HG02678 (cell line): ENCODE measurements around the gene WWP2.
A peak's percentile ranks its signal among the peaks of the same experiment; 100 is the strongest.
"Not testable (repeated sequence)": the region's sequence is repeated elsewhere in the genome, so short reads cannot be mapped to it uniquely, and the experiment has no call there.

Experiments
- ATAC-seq: cut with Tn5 transposase; IDR thresholded peaks from one replicate; pipeline ENCODE4 v1.9.1; 2021; ENCODE audit warnings: mild to moderate bottlenecking, moderate library complexity; ENCODE audit not compliant: unreplicated experiment

WWP2 gene

GRCh38 chr16:69793526-69793925 lies 31.4 kb downstream of the WWP2 start:
- no peak for ATAC-seq

GRCh38 chr16:69794486-69794885 lies 32.4 kb downstream of the WWP2 start:
- ATAC-seq, result no peak

GRCh38 chr16:69796285-69797118 lies 34.4 kb downstream of the WWP2 start:
- no peak for ATAC-seq

- ATAC-seq, result no peak
Observed at GRCh38 chr16:69798466-69798865, 36.3 kb downstream of the WWP2 start.

GRCh38 chr16:69799611-69800031 lies 37.5 kb downstream of the WWP2 start:
- no peak for ATAC-seq

DNA sequence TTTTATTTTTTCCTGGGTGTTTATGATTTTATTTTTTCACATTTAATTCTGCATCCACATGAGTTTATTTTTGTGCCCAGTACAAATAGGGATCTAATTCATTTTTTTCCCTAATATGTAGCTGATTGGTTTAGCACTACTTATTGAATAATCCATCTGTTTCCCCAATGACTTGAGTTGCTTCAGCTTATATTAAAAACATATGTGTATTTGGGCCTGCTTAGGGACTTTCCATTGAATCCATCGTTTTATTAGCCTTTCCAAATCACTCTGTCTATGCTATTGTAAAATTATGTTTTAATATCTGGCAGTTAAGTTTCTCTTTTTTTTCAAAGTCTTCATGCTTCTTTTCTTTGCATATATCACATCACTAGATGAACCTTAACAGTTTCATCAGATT lies 42.2 kb downstream of the WWP2 start:
- ATAC-seq, result no peak

GRCh38 chr16:69806776-69807175 lies 44.6 kb downstream of the WWP2 start:
- not testable (repeated sequence) for ATAC-seq

GRCh38 chr16:69812688-69813014 lies 50.5 kb downstream of the WWP2 start:
- no peak for ATAC-seq

GRCh38 chr16:69814078-69814477 lies 51.9 kb downstream of the WWP2 start:
- ATAC-seq, result no peak

GRCh38 chr16:69814561-69814960 lies 52.4 kb downstream of the WWP2 start:
- ATAC-seq, result no peak

DNA sequence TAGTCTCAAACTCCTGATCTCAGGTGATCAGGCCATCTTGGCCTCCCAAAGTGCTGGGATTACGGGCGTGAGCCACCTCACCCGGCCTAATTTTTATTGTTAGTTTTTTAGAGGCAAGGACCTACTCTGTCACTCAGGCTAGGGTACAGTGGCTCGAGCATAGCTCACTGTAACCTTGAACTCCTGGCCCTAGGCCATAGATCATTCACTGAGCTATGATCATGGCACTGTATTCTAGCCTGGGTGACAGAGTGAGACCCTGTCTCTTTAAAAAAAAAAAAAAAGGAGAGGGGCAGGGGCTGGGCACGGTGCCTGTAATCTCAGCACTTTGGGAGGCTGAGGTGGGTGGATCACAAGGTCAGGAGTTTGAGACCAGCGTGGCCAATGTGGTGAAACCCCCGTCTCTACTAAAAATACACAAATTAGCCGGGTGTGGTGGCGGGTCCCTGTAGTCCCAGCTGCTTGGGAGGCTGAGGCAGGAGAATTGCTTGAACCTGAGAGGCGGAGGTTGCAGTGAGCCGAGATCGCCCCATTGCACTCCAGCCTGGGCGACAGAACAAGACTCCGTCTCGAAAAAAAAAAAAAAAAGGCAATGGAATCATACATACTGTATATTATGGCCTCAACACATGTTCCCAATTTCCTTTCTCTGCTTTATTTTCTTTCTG lies 53.2 kb downstream of the WWP2 start:
- ATAC-seq, result not testable (repeated sequence)

DNA sequence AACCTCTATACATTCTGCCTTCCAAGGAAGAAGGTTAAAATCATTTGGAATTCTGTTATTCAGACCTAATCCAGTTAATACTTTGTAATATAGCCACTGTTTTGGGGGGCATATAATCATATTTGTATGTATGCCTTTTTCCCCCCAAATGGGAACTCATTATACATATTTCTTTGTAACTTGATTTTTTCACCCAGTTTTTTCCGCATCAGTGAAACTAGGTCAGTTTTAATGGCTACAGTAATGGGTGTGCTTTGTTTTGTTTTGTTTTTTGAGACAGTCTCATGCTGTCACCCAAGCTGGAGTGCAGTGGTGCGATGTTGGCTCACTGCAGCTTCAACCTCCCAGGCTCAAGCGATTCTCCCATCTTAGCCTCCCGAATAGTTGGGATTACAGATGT lies 54.9 kb downstream of the WWP2 start:
- no peak for ATAC-seq

GRCh38 chr16:69818891-69819545 lies 56.9 kb downstream of the WWP2 start:
- no peak for ATAC-seq

DNA sequence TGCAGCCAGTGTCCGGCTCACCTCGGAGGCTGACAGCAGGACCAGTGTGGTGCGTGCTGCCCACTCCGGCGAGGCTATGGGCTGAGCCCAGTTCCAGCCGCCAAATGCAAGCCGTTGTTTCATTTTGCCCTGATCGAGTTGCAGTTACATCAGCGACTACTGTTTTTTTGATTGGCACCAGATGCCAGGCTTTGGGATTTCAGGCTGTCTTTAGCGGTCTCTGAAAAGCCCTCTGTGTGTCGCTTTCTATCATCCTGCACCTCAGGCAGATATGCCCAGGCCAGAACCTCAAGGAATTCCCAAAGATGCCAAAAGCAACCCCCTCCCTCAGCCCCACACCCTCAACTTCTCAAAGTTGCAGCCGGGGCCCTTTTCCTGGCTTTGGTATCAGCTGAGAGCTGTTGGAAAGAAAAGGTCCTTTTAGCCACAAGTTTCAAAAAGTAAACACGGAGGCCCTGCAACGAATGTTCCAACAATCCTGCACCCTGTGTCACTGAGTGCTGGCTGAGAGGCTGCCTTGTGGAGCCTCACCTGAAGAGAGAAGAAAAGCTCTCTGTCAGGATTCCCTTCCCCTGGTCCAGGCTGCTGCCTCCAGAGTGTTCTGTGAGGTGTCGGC lies 58.9 kb downstream of the WWP2 start:
- no peak for ATAC-seq

DNA sequence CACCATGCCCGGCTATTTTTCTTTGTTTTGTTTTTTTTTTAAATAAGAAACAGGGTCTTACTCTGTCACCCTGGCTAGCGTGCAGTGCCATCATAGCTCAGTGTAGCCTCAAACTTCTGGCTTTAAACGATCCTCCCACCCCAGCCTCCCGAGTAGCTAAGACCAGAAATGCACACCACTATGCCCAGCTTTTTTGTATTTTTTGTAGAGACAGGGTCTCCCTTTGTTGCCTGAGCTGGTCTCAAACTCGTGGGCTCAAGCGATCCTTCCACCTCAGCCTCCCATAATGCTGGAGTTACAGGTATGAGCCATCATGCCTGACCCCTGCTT lies 59.7 kb downstream of the WWP2 start:
- no peak for ATAC-seq

GRCh38 chr16:69822174-69822935 lies 60.2 kb downstream of the WWP2 start:
- ATAC-seq, result no peak

- peak; percentile 82 for ATAC-seq
Observed at GRCh38 chr16:69823831-69824563, 61.9 kb downstream of the WWP2 start.

DNA sequence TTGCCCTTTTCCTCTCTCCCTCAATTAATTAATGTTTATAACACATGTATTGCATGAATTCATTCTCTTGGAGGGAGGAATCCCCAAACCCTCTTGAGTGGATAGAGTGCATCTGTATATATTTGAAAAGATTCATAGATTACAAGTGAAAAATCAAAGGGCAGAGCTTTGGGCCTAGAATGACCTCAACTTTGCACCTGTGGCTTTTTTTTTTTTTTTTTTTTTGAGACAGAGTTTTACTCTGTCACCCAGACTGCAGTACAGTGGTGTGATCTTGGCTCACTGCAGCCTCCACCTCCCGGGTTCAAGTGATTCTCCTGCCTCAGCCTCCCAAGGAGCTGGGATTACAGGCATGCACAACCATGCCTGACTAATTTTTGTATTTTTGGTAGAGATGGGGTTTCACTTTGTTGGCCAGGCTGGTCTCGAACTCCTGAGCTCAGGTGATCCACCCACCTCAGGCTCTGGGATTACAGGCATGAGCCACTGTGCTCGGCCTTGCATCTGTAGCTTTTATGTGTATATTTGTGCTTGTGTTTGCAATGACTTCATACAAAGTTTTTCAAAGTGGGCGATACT lies 62.5 kb downstream of the WWP2 start:
- not testable (repeated sequence) for ATAC-seq

DNA sequence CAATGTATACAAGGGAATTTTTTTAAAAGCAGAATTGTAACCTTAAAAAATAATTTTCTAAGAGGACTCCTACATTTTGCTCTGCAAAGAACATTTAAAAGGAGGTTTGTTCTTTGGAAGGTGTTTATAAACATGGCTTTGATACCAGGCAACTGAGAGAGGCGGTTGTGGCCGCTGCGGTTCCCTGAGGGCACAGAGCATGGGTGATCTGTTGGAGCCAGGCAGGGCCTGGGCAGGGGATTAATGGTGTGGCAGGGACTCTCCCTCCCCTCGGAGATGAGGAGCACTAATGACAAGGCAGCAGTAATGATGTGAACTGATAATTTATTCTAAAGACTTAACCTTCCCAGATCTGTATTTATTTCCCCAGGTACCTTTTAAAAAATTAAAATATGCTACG lies 65.4 kb downstream of the WWP2 start:
- no peak for ATAC-seq

DNA sequence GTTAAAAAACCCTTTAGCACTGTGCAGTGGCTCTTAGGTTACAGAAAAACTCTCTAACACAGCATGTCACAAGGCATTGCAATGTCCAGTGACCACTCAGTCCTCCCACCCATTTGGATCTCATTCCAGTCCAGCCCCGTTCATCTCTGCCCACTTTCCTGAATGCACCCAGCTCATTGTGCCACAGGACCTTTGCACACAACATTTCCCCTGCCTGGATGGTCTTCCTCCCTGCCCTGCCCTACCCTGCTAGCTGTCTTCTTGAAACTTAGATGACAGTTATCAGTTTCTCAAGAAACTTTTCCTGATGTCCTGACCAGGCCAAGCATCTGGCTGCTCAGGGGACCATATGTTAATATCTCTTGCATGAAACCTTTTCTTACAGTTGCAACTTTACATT lies 67.2 kb downstream of the WWP2 start:
- no peak for ATAC-seq
